CD14-positive monocyte (primary cell): Measurements from ENCODE around the gene PATJ. TPM values are rescaled to one million over a fixed set of nuclear protein-coding genes. Genes with fewer than 3 reads are reported as not detected.
A peak's percentile ranks its signal among the peaks of the same experiment; 100 is the strongest.

Experiments used
- DNase-seq, 3 donors: peaks; one replicate each; pipeline ENCODE4 v3.0.0-alpha.2; 2011 to 2022
- H2AFZ ChIP-seq: 2 replicates; pipeline ENCODE4 v1.6.0; 2012; ENCODE audit warnings: mild to moderate bottlenecking, low read depth, low read length, inconsistent platforms; ENCODE audit not compliant: insufficient read depth, poor library complexity, severe bottlenecking
- H3K27ac ChIP-seq, 2 donors: 1 replicate in 1 of 2; 2 replicates in 1 of 2; pipeline ENCODE4 v1.5.1; 2012 to 2013; ENCODE audit warnings: low read length in 2 of 2, control low read depth in 1 of 2, inconsistent platforms in 1 of 2, low read depth in 1 of 2, mild to moderate bottlenecking in 1 of 2
- H3K27me3 ChIP-seq, 2 donors: one replicate each; pipeline versions ENCODE4 v1.6.0 to v1.6.1; 2011 to 2013; ENCODE audit warnings: low read length in 2 of 2; ENCODE audit not compliant: control insufficient read depth in 2 of 2, insufficient read depth in 2 of 2
- H3K36me3 ChIP-seq, 2 donors: replicated peaks in 1 of 2; 1 replicate in 1 of 2; 2 replicates in 1 of 2; pipeline versions ENCODE4 v1.5.1 to v1.6.1; 2012 to 2013; ENCODE audit warnings: low read length in 2 of 2, control low read depth in 1 of 2, inconsistent platforms in 1 of 2, mild to moderate bottlenecking in 1 of 2; ENCODE audit not compliant: insufficient read depth in 2 of 2, control insufficient read depth in 1 of 2
- H3K4me1 ChIP-seq, 2 donors: 1 replicate in 1 of 2; 2 replicates in 1 of 2; pipeline versions ENCODE4 v1.5.1 to v1.6.1; 2012 to 2013; ENCODE audit warnings: low read length in 2 of 2, control low read depth in 1 of 2, inconsistent platforms in 1 of 2, mild to moderate bottlenecking in 1 of 2, moderate library complexity in 1 of 2; ENCODE audit not compliant: insufficient read depth in 2 of 2, control insufficient read depth in 1 of 2
- H3K4me2 ChIP-seq: replicated peaks from 2 replicates; pipeline ENCODE3; 2012; ENCODE audit warnings: low read length, moderate library complexity, mild to moderate bottlenecking; ENCODE audit not compliant: poor library complexity, severe bottlenecking; ENCODE audit errors: extremely low read depth
- H3K4me3 ChIP-seq, 3 experiments: fragments of 200-600 bp in 1 of 3; sonication (generic) in 1 of 3; replicated peaks in 1 of 3; 1 replicate in 2 of 3; 2 replicates in 1 of 3; pipeline ENCODE4 v1.5.1; 2011 to 2013; ENCODE audit warnings: low read length in 3 of 3, mild to moderate bottlenecking in 3 of 3, control low read depth in 2 of 3, low read depth in 2 of 3, inconsistent platforms in 1 of 3, moderate library complexity in 1 of 3
- H3K79me2 ChIP-seq: 2 replicates; pipeline ENCODE4 v1.6.0; 2012; ENCODE audit warnings: mild to moderate bottlenecking, control low read depth, inconsistent platforms, low read length, moderate library complexity; ENCODE audit not compliant: insufficient read depth
- H3K9ac ChIP-seq: 2 replicates; pipeline ENCODE4 v1.6.0; 2017; ENCODE audit warnings: low read length, mild to moderate bottlenecking; ENCODE audit not compliant: insufficient read depth, poor library complexity, severe bottlenecking
- H3K9me3 ChIP-seq, 2 donors: replicated peaks in 1 of 2; 1 replicate in 1 of 2; 2 replicates in 1 of 2; pipeline versions ENCODE4 v1.5.1 to v1.6.1; 2012 to 2013; ENCODE audit warnings: low read length in 2 of 2, control low read depth in 1 of 2; ENCODE audit not compliant: control insufficient read depth in 1 of 2, insufficient read depth in 1 of 2
- H4K20me1 ChIP-seq: 2 replicates; pipeline ENCODE4 v1.6.0; 2012; ENCODE audit warnings: mild to moderate bottlenecking, low read length, control low read depth, moderate library complexity; ENCODE audit not compliant: insufficient read depth
- H3K27ac Mint-ChIP-seq, 7 donors: one replicate each; pipeline ENCODE4 v1.8.0; 2020; ENCODE audit warnings: mild to moderate bottlenecking in 7 of 7, mixed read lengths in 7 of 7, moderate library complexity in 6 of 7, inconsistent platforms in 2 of 7
- H3K27me3 Mint-ChIP-seq, 3 donors: one replicate each; pipeline ENCODE4 v1.8.0; 2021 to 2022; ENCODE audit warnings: low read depth in 3 of 3, mild to moderate bottlenecking in 3 of 3, mixed read lengths in 3 of 3, moderate library complexity in 3 of 3, inconsistent platforms in 1 of 3
- H3K36me3 Mint-ChIP-seq, 2 donors: one replicate each; pipeline ENCODE4 v1.8.0; 2020; ENCODE audit warnings: mixed read lengths in 2 of 2, inconsistent platforms in 1 of 2, mild to moderate bottlenecking in 1 of 2
- H3K4me1 Mint-ChIP-seq: one replicate; pipeline ENCODE4 v1.8.0; 2020; ENCODE audit warnings: mild to moderate bottlenecking, mixed read lengths
- H3K4me3 Mint-ChIP-seq, 2 donors: one replicate each; pipeline ENCODE4 v1.8.0; 2020; ENCODE audit warnings: mild to moderate bottlenecking in 2 of 2, mixed read lengths in 2 of 2, moderate library complexity in 1 of 2
- H3K9me3 Mint-ChIP-seq, 7 donors: one replicate each; pipeline ENCODE4 v1.8.0; 2020 to 2022; ENCODE audit warnings: mixed read lengths in 7 of 7, mild to moderate bottlenecking in 6 of 7, moderate library complexity in 6 of 7, inconsistent platforms in 2 of 7
- CTCF ChIP-seq: fragments of 200-600 bp; IDR thresholded peaks from one replicate; pipeline ENCODE4 v1.8.0; 2022; ENCODE audit warnings: antibody characterized with exemption, mild to moderate bottlenecking
- WGBS: methylation state at CpG from one replicate; pipeline ENCODE4 v1.1.5; 2013; ENCODE audit warnings: missing lambda C conversion rate; ENCODE audit not compliant: insufficient coverage; 5-methylcytosine and 5-hydroxymethylcytosine counted together
- intact Hi-C, 2 donors: fragments of 100-400 bp; cut with micrococcal nuclease; formaldehyde crosslinking; loops; one replicate each; pipeline versions ENCODE4 v1.15.0 to v1.15.1; 2023
- polyA plus RNA-seq, 3 donors: library from polyadenylated mRNA; depleted of rRNA in 1 of 3; unstranded in 2 of 3; stranded (reverse) in 1 of 3; fragments of 300-500 nt in 2 of 3; fragments of >200 nt in 1 of 3; fragmentation: Illumina TruSeq in 2 of 3; gene quantifications; 1 replicate in 2 of 3; 2 replicates in 1 of 3; pipeline ENCODE4 v1.2.3, GENCODE V29; 2012 to 2021

Gene PATJ
- polyA plus RNA-seq, 3 donors, result 0.01 to 0.23 TPM; not detected in 1

DNA sequence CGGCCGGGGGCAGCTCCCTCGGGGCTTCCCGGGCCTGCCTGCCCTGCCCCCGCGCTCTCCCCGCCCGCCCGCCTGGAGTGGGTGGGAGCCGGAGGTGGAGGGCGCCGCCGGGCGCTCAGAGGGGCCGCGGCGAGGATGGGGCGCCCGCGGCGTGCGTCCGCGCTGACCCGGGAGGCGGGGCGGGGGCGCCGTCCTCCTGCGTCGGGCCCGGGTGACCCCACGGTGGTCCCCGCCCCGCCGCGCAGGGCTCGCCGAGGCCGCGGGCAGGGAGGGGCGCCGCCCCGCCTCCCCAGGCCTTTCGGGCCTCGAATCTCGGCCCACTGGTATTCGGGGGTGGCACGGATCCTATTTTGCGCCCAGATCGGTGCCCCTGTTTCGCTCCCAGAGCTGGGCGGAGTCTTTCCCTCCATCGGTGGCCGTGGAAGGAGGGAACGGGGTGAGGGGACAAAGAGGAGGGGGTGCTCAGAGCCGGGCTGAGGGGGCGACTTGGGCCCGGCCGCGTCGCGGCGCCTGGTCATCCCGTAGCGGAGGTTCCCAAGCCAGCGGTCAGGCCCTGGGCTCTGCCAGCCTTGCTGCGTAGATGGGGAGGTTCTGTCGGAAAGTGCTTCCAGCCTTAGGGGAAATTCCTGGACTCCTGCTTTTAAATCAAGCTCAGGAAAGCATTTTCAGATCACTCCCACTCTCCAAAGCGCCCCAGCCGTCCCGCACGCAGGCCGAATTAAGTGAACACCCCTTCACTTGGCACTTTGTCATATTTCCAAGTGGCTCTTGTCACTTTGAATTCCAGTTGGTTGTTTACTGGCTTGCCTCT is 545 bp downstream of the PATJ start:
- H3K9me3 ChIP-seq, result no peaks in the 10 kb centered on the region
- under 1% methylated on average over 68 of the region's 74 CpGs for WGBS
- Mint-ChIP-seq H3K4me3 (peak overlapping the region; percentile 69 to 88), H3K4me1 (peaks cover 20% of the 10 kb centered on the region), H3K36me3 (no peaks in the 10 kb centered on the region), H3K9me3 (no peaks in the 10 kb centered on the region), H3K27ac (peak overlapping the region in 1 of 7 donors; percentile 36), H3K27me3 (peaks cover 16 to 24% (median 18%) of the 10 kb centered on the region in 3 donors)
- H3K36me3 ChIP-seq, result no peaks in the 10 kb centered on the region
- peak overlapping the region; percentile 83 for H2AFZ ChIP-seq
- peak overlapping the region; percentile 28 to 76 (median 69) for H3K4me3 ChIP-seq
- DNase-seq, result no peak
- intact Hi-C loops, result no loop called here
- peaks cover 14 to 22% of the 10 kb centered on the region in 2 donors for H3K4me1 ChIP-seq
- no peaks in the 10 kb centered on the region for H4K20me1 ChIP-seq
- peak overlapping the region; percentile 61 for H3K9ac ChIP-seq
- H3K27ac ChIP-seq, result no peak overlapping the region
- H3K27me3 ChIP-seq, result peaks cover 4 to 11% of the 10 kb centered on the region in 2 donors
- TF ChIP-seq CTCF, result no peak
- H3K79me2 ChIP-seq, result no peaks in the 10 kb centered on the region
- peak overlapping the region; percentile 94 for H3K4me2 ChIP-seq

- no peak overlapping the region for H3K27ac Mint-ChIP-seq
- Histone ChIP-seq H3K27ac (no peak overlapping the region), H3K4me2 (peak overlapping the region; percentile 94), H3K4me3 (peak overlapping the region in 1 of 3 experiments; percentile 76), H3K79me2 (no peaks in the 10 kb centered on the region), H3K9me3 (no peaks in the 10 kb centered on the region), H4K20me1 (no peaks in the 10 kb centered on the region), H2AFZ (peak overlapping the region; percentile 83), H3K4me1 (peaks cover 14 to 22% of the 10 kb centered on the region in 2 donors), H3K9ac (no peak overlapping the region), H3K36me3 (no peaks in the 10 kb centered on the region), H3K27me3 (peaks cover 4 to 11% of the 10 kb centered on the region in 2 donors)
- 59% methylated on average over 3 of the region's 5 CpGs for WGBS
- H3K36me3 Mint-ChIP-seq, result no peaks in the 10 kb centered on the region
- H3K4me3 Mint-ChIP-seq, result peak overlapping the region; percentile 69 to 88
- peaks cover 20% of the 10 kb centered on the region for H3K4me1 Mint-ChIP-seq
- peaks cover 18 to 24% (median 18%) of the 10 kb centered on the region in 3 donors for H3K27me3 Mint-ChIP-seq
- H3K9me3 Mint-ChIP-seq, result no peaks in the 10 kb centered on the region
- TF ChIP-seq CTCF, result no peak
- no peak for DNase-seq
- intact Hi-C loops, result no loop called here
Observed at GRCh38 chr1:61743431-61743705, 1.1 kb downstream of the PATJ start.
